ENCODE measurements around the gene GTF3C1.

DNA sequence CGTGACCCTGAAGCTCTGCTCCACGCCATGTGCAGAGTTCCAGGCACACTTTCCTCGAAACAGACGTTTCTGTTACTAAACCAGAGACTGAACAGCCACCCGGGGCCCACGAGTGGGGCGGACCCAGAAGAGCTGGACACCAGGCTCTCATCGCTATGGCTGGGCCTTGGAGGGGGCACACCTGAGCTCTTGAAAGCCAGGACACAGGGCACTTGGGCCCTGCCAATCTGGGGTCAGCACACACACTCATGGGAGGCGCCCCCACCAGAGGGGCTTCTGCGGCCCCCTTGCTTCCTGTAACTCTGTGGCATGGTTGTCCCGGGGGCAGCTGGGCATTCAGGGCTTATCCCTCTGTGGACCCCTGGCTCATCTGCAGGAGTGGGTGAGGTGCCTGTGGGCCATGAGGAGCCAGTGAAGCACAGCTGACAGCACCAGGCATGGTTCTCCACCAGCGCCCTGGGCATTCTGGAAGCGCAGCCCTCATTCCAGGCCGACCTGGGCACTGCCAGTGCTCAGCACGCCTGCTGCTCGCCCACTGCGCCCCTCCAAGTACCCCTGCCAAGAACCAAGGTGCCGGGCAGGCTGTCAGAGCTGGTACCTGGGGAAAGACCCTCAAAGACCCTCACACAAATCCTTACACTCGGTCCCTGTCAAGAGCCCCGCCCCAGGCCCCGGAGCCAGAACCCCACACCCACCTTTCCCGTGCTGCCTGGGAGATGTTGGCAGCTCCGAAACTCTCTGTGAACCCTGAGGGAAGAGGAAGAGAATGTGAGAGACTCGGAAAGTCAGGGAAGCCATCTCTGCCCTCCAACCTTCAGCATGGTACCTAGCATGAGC, 86.6 kb downstream of the GTF3C1 start:
- no peak for TF ChIP-seq CTCF (IDR thresholded peaks at IDR 0.05; ENCODE audit: low read depth, low read length)
- no peak for TF ChIP-seq EZH2phosphoT487 (IDR thresholded peaks at IDR 0.05; ENCODE audit: low read depth)

All from OCI-LY3 (cell line).